Occipital lobe (tissue), 2 donors: ENCODE measurements around the gene TSPAN11. TPM values are rescaled to one million over a fixed set of nuclear protein-coding genes. Genes with fewer than 3 reads are reported as not detected.
"Not testable (repeated sequence)": the region's sequence is repeated elsewhere in the genome, so short reads cannot be mapped to it uniquely, and the experiment has no call there.

Source experiments
- DNase-seq: peaks from one replicate; lab custom pipeline; 2025; lab: John Stamatoyannopoulos, UW
- total RNA-seq: library from RNA; depleted of rRNA; stranded (reverse); fragments of >200 nt; gene quantifications from one replicate; pipeline ENCODE4 v1.2.3, GENCODE V29; 2014

TSPAN11 gene
- total RNA-seq, 1 donor from 2014 or later, result 4.8 TPM

DNA sequence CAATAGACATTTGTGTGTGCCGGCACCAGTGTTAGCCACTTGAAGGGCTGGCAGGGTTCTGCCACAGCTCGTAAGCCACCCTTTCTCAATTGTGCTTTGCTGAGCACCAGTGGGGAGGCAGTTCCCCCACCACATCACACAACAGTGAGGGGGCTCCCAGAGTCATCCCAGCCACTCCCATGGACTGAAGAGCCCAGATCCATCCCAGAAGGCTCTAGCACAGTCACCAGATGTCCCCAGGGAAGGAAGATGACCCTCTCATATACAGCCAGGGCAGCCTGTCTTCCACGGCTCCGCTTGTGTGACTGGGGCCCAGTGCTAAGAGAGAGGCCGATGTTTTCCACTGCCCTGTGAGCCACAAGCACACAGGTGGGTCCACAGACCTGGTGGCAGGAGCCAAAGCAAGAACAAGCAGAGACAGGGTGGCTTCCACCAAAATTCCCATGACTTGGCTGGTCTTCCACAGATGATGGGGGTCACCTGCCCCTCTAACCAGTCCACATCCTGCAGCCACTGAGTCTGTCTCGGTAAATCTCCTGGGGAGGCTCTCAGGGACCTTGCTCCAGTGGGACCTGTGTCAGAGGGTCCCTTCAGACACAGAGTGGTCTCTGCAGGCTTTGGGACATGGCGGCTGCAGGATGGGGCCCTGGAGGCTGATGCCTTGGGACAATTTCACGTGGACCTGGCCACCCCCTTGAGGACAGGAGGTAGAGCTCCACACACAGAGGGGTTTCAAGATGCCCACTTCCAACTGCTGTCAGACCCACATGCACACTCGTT is 75.2 kb downstream of the TSPAN11 start:
- DNase-seq, result no peak

- no peak for DNase-seq
Measured at GRCh38 chr12:31002361-31002725, 75.8 kb downstream of the TSPAN11 start.

- DNase-seq, result no peak
Measured at GRCh38 chr12:31002999-31003398, 76.5 kb downstream of the TSPAN11 start.

DNA sequence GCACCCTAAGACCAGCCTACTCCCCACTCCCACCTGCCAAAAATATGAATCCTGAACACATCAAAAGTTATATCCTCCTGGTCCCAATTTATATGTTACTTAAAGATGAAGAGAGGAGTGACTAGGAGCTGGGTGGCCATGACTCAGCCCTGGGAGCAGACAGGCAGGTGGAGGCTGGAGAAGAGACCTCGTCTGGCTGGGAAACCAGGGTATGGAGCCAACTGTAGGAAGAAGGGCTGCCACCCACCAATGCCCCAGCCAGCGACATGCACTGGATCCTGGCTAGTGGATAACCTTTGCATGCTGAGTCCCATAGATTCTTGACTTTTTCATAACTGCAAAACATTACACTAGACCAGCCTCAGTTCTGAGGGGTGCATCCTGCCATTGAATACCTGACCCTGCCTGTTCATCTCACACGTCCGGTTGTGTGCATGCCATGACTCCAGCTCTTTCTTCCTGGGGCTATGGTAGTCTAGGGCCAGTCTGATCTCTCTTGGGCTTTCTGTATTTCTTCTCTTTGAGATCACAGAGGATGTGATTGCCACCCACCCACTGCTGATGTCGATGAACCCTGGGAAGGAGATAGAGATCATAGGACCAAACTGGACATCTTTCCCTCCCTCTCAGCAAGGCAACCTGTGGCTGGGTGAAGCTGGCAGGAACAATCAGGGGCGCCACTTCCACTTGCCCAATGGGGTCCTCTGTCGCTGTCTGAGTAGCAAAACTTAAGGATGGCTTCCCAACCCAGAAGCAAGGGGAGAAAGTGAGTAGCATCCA is 77.5 kb downstream of the TSPAN11 start:
- DNase-seq, result no peak

DNA sequence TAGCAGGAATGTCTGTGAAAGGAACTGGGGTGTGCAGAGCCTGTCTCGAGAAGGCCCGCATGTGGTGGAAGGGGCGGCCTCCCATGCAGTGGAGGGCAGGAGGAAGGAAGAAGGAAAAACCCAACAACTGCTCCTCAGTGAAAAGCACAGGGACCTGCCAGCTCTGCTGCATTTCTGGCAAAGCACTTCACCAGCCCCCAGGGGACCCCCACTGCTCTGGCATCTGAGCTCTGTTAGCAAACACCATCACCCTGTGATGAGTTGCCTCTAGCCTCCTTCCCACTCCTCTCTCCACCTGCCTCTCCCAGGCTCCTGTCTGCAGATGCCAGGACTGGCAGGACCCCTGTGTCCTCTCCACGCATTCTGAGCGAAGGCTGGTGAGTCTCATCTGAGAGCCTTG is 78.1 kb downstream of the TSPAN11 start:
- DNase-seq, result no peak

GRCh38 chr12:31005256-31005943 is 78.9 kb downstream of the TSPAN11 start:
- DNase-seq, result no peak

DNA sequence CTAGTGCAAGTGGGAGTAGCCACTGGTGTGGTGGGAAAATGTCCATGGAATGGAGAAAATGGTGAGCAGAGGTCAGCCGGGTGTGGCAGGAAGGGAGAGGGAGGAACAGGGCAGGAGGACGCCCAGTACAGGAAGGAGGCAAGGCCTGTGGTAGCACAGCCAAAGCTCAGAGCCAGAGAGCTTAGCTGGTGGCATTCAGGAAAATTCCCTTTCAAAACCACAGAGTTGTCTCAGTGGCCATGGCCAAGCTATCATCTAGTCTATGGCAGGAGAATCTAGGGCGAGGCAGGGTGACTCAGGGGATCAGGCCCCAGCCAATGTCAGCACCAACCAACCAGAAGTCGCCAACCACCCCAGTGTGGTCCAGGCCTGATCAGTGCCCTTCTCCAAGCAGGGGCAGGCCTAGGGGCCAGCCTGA is 79.4 kb downstream of the TSPAN11 start:
- no peak for DNase-seq

DNA sequence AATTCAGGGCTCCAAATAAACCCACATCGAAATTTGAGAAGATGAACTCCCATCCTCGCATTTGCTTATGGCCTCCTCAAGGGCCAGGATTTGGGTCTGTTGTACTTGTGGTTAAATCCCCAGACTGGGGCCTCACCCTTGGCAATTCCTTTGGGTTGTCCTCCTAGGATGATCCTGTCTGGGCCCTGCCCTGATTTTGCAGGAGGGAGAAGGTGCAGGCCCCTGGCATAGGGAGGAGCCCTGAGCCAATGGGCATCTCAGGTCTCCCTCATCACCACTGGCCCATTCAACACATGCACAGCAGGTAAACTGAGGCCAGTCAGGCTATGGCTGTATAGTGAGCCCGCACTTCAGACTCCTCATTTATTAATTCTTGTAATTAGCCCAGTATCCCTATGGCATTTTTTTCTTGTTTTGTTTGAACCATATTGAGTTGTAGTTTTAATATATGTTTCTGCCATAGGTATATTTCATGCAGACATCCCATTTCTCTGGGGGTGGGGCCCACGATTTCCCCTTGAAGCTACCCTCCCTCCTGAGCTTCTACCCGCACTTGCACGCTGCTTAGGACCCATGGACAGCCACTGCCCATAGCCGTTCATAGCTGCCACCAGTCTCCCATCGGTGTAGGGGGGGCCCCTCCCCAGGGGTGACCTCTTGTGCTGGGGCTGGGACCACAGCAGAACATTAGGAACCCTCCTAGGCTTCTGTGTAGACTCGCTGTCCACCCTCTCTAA is 80.0 kb downstream of the TSPAN11 start:
- DNase-seq, result no peak

DNA sequence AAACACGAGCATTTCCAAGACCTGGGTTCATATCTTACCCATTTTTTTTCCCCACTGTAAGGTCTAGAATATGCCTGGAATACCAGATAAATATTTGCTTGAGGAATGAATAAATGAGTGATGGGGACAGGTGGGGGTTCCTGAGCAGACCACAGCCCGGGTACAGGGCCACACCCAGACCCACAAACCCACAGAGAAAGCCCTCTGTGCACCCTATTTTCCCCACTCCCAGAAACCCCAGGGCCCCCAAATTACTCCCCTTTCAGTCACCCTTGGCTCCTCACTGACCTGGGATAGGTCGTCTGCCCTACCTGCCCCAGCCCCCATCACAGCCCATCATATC is 80.6 kb downstream of the TSPAN11 start:
- DNase-seq, result no peak

DNA sequence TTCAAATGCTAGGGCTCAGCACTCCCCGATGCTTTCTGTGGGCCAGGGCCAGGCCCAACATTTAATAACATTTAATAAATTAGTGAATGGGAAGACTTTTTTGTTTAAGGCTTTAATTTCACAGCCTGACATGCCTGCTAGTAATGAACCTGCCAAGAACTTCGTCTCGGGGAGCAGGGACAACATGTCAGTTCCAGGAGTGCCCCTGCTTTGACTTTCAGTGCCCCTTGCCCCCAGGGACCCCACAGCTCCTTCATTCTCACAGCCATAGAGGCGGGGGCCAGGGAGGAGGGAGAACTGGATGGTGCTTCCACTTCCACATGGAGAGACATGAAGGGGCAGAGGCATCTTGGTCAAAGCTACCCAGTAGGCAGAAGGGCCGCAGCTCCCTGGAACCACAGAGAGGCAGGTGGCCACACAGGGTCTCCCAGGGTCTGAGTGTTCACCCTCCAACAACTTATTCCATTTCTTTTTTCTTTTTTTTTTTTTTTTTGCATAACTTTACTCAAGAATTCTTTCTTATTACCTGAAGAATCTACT is 81.2 kb downstream of the TSPAN11 start:
- DNase-seq, result no peak

DNA sequence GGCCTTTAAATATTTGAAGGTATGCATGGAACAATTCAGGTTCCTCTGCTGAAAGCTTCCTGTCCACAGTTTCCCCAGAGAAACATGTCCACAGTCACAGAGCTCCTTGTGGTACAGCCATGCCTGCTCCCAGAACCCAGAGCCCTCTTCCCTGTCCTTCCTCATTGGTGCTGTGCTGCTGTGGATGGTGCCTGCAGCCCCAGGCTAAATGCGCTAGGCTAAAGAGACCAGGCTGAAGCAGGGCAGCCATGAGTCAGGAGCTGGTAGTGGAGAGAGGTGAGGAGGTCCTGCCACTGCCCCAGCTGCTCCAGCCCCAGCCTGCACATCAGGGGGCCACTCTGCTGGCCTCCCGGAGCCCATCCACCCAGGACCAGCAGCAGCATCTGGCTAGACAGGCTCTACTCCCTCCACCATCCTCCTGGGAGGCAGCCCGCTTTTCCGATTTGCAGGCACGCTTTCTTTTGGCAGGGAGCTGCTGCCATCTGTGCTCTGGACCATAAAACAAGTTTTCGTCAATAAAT is 81.8 kb downstream of the TSPAN11 start:
- DNase-seq, result no peak

DNA sequence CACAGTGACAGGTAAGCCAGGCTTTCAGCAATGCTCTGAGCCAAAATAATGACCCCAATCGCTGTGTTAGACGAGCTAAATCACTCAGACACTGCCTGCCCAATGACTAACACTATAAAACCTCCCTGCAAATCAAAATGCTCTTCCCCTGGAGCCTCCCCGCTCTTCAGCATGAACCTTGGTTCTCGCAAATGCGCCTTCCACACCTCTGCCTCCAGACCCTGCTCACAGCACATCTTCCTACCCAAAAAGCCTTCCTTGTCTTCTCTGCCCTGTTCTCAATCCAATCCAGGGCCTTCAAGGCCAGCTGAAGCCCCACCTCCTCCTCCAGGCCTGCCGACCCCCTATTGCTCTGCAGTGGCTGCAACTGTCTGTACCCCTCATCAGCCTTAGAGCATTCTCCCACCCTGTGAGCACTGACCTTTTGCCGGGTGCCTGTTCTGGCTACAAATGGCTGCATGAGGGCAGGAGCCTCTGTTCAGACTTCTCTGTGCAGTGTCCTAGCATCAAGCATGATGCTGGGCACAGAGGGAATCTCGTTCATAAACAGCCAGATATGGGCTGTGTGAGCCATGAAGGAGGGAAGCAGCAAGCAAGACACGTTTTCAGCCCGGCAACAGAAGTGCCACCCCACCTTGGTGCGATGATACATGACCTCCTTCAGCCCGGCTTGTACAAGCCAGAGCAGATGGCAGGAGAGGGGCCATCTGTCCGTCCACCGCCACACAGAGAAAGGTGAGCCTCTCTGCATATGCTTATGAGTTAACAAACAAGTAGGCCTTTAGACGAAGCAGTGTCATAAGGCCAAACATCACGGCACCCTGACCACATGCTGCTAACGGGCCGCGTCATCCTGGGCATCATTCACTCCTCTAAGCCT is 82.7 kb downstream of the TSPAN11 start:
- no peak for DNase-seq

- no peak for DNase-seq
Measured at GRCh38 chr12:31009976-31010375, 83.4 kb downstream of the TSPAN11 start.

GRCh38 chr12:31011336-31011735 is 84.8 kb downstream of the TSPAN11 start:
- DNase-seq, result no peak

GRCh38 chr12:31011746-31012566 is 85.4 kb downstream of the TSPAN11 start:
- no peak for DNase-seq

DNA sequence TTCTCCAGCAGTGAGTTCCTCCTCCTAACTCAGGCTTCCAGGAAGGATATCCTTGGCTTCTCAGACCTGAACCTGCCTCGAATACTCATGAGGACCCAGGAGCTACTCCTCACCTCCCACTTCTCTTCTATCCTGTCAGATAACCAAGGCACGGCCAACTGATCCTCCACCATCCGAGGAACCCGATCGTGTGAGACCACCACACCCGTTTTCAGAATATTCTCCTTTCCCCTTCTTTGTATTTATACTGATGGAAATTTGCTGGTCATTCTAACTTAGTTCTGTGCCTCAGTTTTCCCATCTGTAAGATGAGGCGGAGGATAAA is 86.0 kb downstream of the TSPAN11 start:
- DNase-seq, result not testable (repeated sequence)

- DNase-seq, result no peak
Measured at GRCh38 chr12:31015215-31015614, 88.7 kb downstream of the TSPAN11 start.

GRCh38 chr12:31016057-31016456 is 89.5 kb downstream of the TSPAN11 start:
- DNase-seq, result no peak

GRCh38 chr12:31017535-31017934 is 91.0 kb downstream of the TSPAN11 start:
- DNase-seq, result no peak
